GM04503 (cell line): ENCODE measurements around the gene AKT3.

Experiments
- DNase-seq: peaks from one replicate; pipeline ENCODE4 v3.0.0-alpha.2; 2012; ENCODE audit warnings: low read depth

The AKT3 gene

GRCh38 chr1:243553090-243553489, 297.0 kb downstream of the AKT3 start:
- DNase-seq = no peak

- DNase-seq = no peak
Measured at GRCh38 chr1:243550276-243550675, 299.8 kb downstream of the AKT3 start.

- no peak for DNase-seq
Measured at GRCh38 chr1:243549791-243550190, 300.3 kb downstream of the AKT3 start.

GRCh38 chr1:243549108-243549507, 300.9 kb downstream of the AKT3 start:
- DNase-seq = no peak

GRCh38 chr1:243548516-243548915, 301.5 kb downstream of the AKT3 start:
- no peak for DNase-seq

GRCh38 chr1:243547891-243548290, 302.2 kb downstream of the AKT3 start:
- no peak for DNase-seq

GRCh38 chr1:243546457-243546856, 303.6 kb downstream of the AKT3 start:
- no peak for DNase-seq

GRCh38 chr1:243543501-243543900, 306.5 kb downstream of the AKT3 start:
- no peak for DNase-seq

- no peak for DNase-seq
Measured at GRCh38 chr1:243542739-243543415, 307.2 kb downstream of the AKT3 start.

- no peak for DNase-seq
Measured at GRCh38 chr1:243539636-243540035, 310.4 kb downstream of the AKT3 start.

- DNase-seq = no peak
Measured at GRCh38 chr1:243535014-243535413, 315.0 kb downstream of the AKT3 start.

GRCh38 chr1:243529512-243529911, 320.5 kb downstream of the AKT3 start:
- DNase-seq = no peak

- no peak for DNase-seq
Measured at GRCh38 chr1:243528459-243529121, 321.5 kb downstream of the AKT3 start.

GRCh38 chr1:243526180-243526579, 323.9 kb downstream of the AKT3 start:
- DNase-seq = no peak

- peak; percentile 58 for DNase-seq
Measured at GRCh38 chr1:243525085-243525487, 325.0 kb downstream of the AKT3 start.

- no peak for DNase-seq
Measured at GRCh38 chr1:243523766-243524165, 326.3 kb downstream of the AKT3 start.

- DNase-seq = no peak
Measured at GRCh38 chr1:243520831-243521230, 329.2 kb downstream of the AKT3 start.

- DNase-seq = no peak
Measured at GRCh38 chr1:243514927-243515326, 335.1 kb downstream of the AKT3 start.

GRCh38 chr1:243513726-243514491, 336.1 kb downstream of the AKT3 start:
- no peak for DNase-seq

- no peak for DNase-seq
Measured at GRCh38 chr1:243510928-243511327, 339.1 kb downstream of the AKT3 start.

GRCh38 chr1:243508943-243509342, 341.1 kb downstream of the AKT3 start:
- DNase-seq = no peak

GRCh38 chr1:243508303-243508713, 341.7 kb downstream of the AKT3 start:
- DNase-seq = no peak

- DNase-seq = no peak
Measured at GRCh38 chr1:243507672-243508302, 342.3 kb downstream of the AKT3 start.
